Measurements from ENCODE around the gene UTP4. TPM values are rescaled to one million over a fixed set of nuclear protein-coding genes. Genes with fewer than 3 reads are reported as not detected.
A peak's percentile ranks its signal among the peaks of the same experiment; 100 is the strongest.

Gene UTP4
- total RNA-seq, 1 donor from 2014 or later: 19.1 TPM

- peak; percentile 96 for DNase-seq
These were observed 47.0 kb downstream of the UTP4 start for GRCh38 chr16:69179328-69180010.

- no peak for DNase-seq
These were observed 47.5 kb downstream of the UTP4 start for GRCh38 chr16:69180011-69180338.

- DNase-seq: no peak
These were observed 50.4 kb downstream of the UTP4 start for GRCh38 chr16:69182730-69183416.

GRCh38 chr16:69186642-69187445 lies 54.4 kb downstream of the UTP4 start, which contains the start of gene SNTB2:
TSS of gene SNTB2 (plus strand) at chr16:69187164. CDS start at chr16:69187167, 3 bp downstream.
- DNase-seq: peak; percentile 81

- peak; percentile 19 for DNase-seq
These were observed 55.2 kb downstream of the UTP4 start for GRCh38 chr16:69187446-69188235.

- peak; percentile 44 for DNase-seq
These were observed 55.7 kb downstream of the UTP4 start for GRCh38 chr16:69188236-69188549.

GRCh38 chr16:69188716-69189115 lies 56.3 kb downstream of the UTP4 start:
- no peak for DNase-seq

GRCh38 chr16:69190046-69190588 lies 57.7 kb downstream of the UTP4 start:
- DNase-seq: no peak

- DNase-seq: no peak
These were observed 58.1 kb downstream of the UTP4 start for GRCh38 chr16:69190598-69190997.

GRCh38 chr16:69191136-69191535 lies 58.7 kb downstream of the UTP4 start:
- DNase-seq: no peak

GRCh38 chr16:69193855-69194254 lies 61.4 kb downstream of the UTP4 start:
- no peak for DNase-seq

GRCh38 chr16:69194488-69194887 lies 62.0 kb downstream of the UTP4 start:
- DNase-seq: no peak

GRCh38 chr16:69195369-69196029 lies 63.0 kb downstream of the UTP4 start:
- DNase-seq: no peak

GRCh38 chr16:69197573-69197972 lies 65.1 kb downstream of the UTP4 start:
- no peak for DNase-seq

GRCh38 chr16:69199382-69199781 lies 66.9 kb downstream of the UTP4 start:
- no peak for DNase-seq

- DNase-seq: no peak
These were observed 68.8 kb downstream of the UTP4 start for GRCh38 chr16:69201291-69201690.

- no peak for DNase-seq
These were observed 69.3 kb downstream of the UTP4 start for GRCh38 chr16:69201787-69202186.

- DNase-seq: no peak
These were observed 71.7 kb downstream of the UTP4 start for GRCh38 chr16:69204172-69204571.

GRCh38 chr16:69209735-69210134 lies 77.3 kb downstream of the UTP4 start:
- no peak for DNase-seq

- no peak for DNase-seq
These were observed 85.0 kb downstream of the UTP4 start for GRCh38 chr16:69217433-69217832.

Measured in skin of body (tissue), 2 donors.